HEK293 (cell line): Measurements from ENCODE around the gene MARCHF10.
"Not testable (repeated sequence)": the region's sequence is repeated elsewhere in the genome, so short reads cannot be mapped to it uniquely, and the experiment has no call there.

Source experiments
- CTCF ChIA-PET: fragments of 350-600 bp; formaldehyde crosslinking; extraction: SDS; loops from one replicate; lab custom pipeline; 2021; ENCODE audit warnings: antibody characterized with exemption; lab: Yijun Ruan, JAX
- POLR2A ChIA-PET: fragments of 300-600 bp; formaldehyde crosslinking; extraction: SDS; loops from one replicate; lab custom pipeline; 2020; ENCODE audit warnings: antibody characterized with exemption, inconsistent platforms; lab: Yijun Ruan, JAX
- H3K27ac ChIP-seq: fragments of 200-500 bp; sonication (Bioruptor generic); 2 replicates; pipeline ENCODE4 v1.5.1; 2014; ENCODE audit warnings: low read depth, low read length, control low read depth, inconsistent platforms; ENCODE audit errors: extremely low read depth
- H3K36me3 ChIP-seq, 2 experiments: fragments of 200-500 bp in 1 of 2; sonication (Bioruptor generic) in 1 of 2; 1 replicate in 1 of 2; 2 replicates in 1 of 2; pipeline ENCODE4 v1.5.1; 2014 to 2017; ENCODE audit warnings: inconsistent platforms in 2 of 2, low read length in 2 of 2; ENCODE audit not compliant: control insufficient read depth in 2 of 2, insufficient read depth in 1 of 2
- H3K4me1 ChIP-seq: fragments of 200-500 bp; sonication (Bioruptor generic); 2 replicates; pipeline ENCODE4 v1.5.1; 2014; ENCODE audit warnings: mild to moderate bottlenecking, low read length, inconsistent platforms; ENCODE audit not compliant: control insufficient read depth, insufficient read depth
- H3K4me3 ChIP-seq: 2 replicates; pipeline ENCODE4 v1.5.1; 2011; ENCODE audit warnings: low read depth, mild to moderate bottlenecking, control low read depth, low read length, moderate library complexity
- H3K9me3 ChIP-seq: fragments of 200-500 bp; sonication (Bioruptor generic); 2 replicates; pipeline ENCODE4 v1.5.1; 2014; ENCODE audit warnings: low read depth, low read length, inconsistent platforms; ENCODE audit not compliant: control insufficient read depth, insufficient read depth
- SCRT1 ChIP-seq: fragments of 450-650 bp; formaldehyde crosslinking; IDR thresholded peaks from 2 replicates; pipeline ENCODE4 v1.5.1; 2016; ENCODE audit warnings: missing biosample characterization, missing genetic modification characterization, borderline replicate concordance
- SETDB1 ChIP-seq: IDR thresholded peaks from one replicate; pipeline ENCODE4 v1.6.1; 2017; ENCODE audit warnings: mild to moderate bottlenecking, low read length, moderate library complexity, mixed read lengths; ENCODE audit not compliant: insufficient read length
- TRIM28 ChIP-seq: IDR thresholded peaks from 2 replicates; pipeline ENCODE4 v1.6.1; 2011; ENCODE audit warnings: low read length, control low read depth, borderline replicate concordance
- ZNF146 ChIP-seq: fragments of 450-650 bp; formaldehyde crosslinking; IDR thresholded peaks from 2 replicates; pipeline ENCODE4 v1.5.1; 2016; ENCODE audit warnings: missing biosample characterization, missing genetic modification characterization
- ZNF416 ChIP-seq: fragments of 450-650 bp; formaldehyde crosslinking; IDR thresholded peaks from 2 replicates; pipeline ENCODE4 v1.5.1; 2016; ENCODE audit warnings: missing biosample characterization, missing genetic modification characterization
- ZNF521 ChIP-seq: fragments of 450-650 bp; formaldehyde crosslinking; IDR thresholded peaks from 2 replicates; pipeline ENCODE4 v1.5.1; 2017; ENCODE audit warnings: missing biosample characterization, mild to moderate bottlenecking, missing genetic modification characterization
- ZNF529 ChIP-seq: fragments of 450-650 bp; formaldehyde crosslinking; IDR thresholded peaks from 2 replicates; pipeline ENCODE4 v1.5.1; 2017; ENCODE audit warnings: missing genetic modification characterization, missing biosample characterization; ENCODE audit not compliant: insufficient replicate concordance
- ZNF530 ChIP-seq: fragments of 450-650 bp; formaldehyde crosslinking; IDR thresholded peaks from 2 replicates; pipeline ENCODE4 v1.5.1; 2016; ENCODE audit warnings: low read depth, missing biosample characterization, missing genetic modification characterization
- ZNF610 ChIP-seq: fragments of 450-650 bp; formaldehyde crosslinking; IDR thresholded peaks from 2 replicates; pipeline ENCODE4 v1.5.1; 2016; ENCODE audit warnings: missing biosample characterization, missing genetic modification characterization, borderline replicate concordance
- ZNF76 ChIP-seq: fragments of 450-650 bp; formaldehyde crosslinking; IDR thresholded peaks from 2 replicates; pipeline ENCODE4; 2016; ENCODE audit warnings: low read depth, missing biosample characterization, missing genetic modification characterization, borderline replicate concordance
- TF ChIP-seq, protein P1 (sequence below): sonication (generic); formaldehyde crosslinking; IDR thresholded peaks from 2 replicates; pipeline ENCODE4 v1.8.1; 2022; ENCODE audit warnings: mild to moderate bottlenecking, moderate library complexity, missing genetic modification reagents
- TF ChIP-seq, protein P2 (sequence below): fragments of 450-650 bp; formaldehyde crosslinking; IDR thresholded peaks from 2 replicates; pipeline ENCODE4 v1.5.0; 2017; ENCODE audit warnings: missing biosample characterization, missing genetic modification characterization, borderline replicate concordance
- TF ChIP-seq, protein P3 (sequence below): fragments of 450-650 bp; formaldehyde crosslinking; IDR thresholded peaks from 2 replicates; pipeline ENCODE4 v1.5.1; 2016; ENCODE audit warnings: missing biosample characterization, missing genetic modification characterization
- TF ChIP-seq, protein P4 (sequence below): fragments of 450-650 bp; formaldehyde crosslinking; IDR thresholded peaks from 2 replicates; pipeline ENCODE4 v1.5.1; 2016; ENCODE audit warnings: missing biosample characterization, missing genetic modification characterization
- TF ChIP-seq, protein P5 (sequence below): fragments of 450-650 bp; formaldehyde crosslinking; IDR thresholded peaks from 2 replicates; pipeline ENCODE4 v1.5.1; 2016; ENCODE audit warnings: missing biosample characterization, missing genetic modification characterization
- TF ChIP-seq, protein P6 (sequence below): fragments of 450-650 bp; formaldehyde crosslinking; IDR thresholded peaks from 2 replicates; pipeline ENCODE4; 2016; ENCODE audit warnings: missing biosample characterization, missing genetic modification characterization

MARCHF10 gene

DNA sequence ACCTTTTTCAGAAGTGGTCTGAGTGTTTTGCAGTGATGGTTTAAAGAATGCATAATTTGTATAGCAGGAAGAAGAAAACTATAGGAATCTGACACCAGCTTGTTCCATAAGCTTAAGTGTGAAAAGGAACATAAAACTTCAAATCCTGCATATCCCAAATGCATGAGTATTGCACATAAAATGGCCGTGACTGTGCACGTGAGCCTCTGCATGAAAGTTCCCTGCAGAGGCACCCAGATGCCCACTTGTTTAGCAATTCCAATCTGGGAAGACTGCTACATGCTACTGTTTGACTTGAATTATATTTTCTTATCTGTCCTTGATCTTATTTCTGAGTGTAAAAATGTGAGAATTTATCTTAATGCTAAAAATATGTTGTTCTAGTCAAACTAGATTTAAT, 21.5 kb downstream of the MARCHF10 start (continued):
- TF ChIP-seq, protein P1, sequence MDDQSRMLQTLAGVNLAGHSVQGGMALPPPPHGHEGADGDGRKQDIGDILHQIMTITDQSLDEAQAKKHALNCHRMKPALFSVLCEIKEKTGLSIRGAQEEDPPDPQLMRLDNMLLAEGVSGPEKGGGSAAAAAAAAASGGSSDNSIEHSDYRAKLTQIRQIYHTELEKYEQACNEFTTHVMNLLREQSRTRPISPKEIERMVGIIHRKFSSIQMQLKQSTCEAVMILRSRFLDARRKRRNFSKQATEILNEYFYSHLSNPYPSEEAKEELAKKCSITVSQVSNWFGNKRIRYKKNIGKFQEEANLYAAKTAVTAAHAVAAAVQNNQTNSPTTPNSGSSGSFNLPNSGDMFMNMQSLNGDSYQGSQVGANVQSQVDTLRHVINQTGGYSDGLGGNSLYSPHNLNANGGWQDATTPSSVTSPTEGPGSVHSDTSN: no peak
- TF ChIP-seq ZNF416 (tag by site-specific recombination): no peak
- TF ChIP-seq, protein P2, sequence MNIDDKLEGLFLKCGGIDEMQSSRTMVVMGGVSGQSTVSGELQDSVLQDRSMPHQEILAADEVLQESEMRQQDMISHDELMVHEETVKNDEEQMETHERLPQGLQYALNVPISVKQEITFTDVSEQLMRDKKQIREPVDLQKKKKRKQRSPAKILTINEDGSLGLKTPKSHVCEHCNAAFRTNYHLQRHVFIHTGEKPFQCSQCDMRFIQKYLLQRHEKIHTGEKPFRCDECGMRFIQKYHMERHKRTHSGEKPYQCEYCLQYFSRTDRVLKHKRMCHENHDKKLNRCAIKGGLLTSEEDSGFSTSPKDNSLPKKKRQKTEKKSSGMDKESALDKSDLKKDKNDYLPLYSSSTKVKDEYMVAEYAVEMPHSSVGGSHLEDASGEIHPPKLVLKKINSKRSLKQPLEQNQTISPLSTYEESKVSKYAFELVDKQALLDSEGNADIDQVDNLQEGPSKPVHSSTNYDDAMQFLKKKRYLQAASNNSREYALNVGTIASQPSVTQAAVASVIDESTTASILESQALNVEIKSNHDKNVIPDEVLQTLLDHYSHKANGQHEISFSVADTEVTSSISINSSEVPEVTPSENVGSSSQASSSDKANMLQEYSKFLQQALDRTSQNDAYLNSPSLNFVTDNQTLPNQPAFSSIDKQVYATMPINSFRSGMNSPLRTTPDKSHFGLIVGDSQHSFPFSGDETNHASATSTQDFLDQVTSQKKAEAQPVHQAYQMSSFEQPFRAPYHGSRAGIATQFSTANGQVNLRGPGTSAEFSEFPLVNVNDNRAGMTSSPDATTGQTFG (tag by site-specific recombination): no peak
- TF ChIP-seq, protein P3, sequence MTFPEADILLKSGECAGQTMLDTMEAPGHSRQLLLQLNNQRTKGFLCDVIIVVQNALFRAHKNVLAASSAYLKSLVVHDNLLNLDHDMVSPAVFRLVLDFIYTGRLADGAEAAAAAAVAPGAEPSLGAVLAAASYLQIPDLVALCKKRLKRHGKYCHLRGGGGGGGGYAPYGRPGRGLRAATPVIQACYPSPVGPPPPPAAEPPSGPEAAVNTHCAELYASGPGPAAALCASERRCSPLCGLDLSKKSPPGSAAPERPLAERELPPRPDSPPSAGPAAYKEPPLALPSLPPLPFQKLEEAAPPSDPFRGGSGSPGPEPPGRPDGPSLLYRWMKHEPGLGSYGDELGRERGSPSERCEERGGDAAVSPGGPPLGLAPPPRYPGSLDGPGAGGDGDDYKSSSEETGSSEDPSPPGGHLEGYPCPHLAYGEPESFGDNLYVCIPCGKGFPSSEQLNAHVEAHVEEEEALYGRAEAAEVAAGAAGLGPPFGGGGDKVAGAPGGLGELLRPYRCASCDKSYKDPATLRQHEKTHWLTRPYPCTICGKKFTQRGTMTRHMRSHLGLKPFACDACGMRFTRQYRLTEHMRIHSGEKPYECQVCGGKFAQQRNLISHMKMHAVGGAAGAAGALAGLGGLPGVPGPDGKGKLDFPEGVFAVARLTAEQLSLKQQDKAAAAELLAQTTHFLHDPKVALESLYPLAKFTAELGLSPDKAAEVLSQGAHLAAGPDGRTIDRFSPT (tag by site-specific recombination): no peak
- TF ChIP-seq SCRT1 (tag by site-specific recombination): no peak
- no peak for TF ChIP-seq ZNF610

DNA sequence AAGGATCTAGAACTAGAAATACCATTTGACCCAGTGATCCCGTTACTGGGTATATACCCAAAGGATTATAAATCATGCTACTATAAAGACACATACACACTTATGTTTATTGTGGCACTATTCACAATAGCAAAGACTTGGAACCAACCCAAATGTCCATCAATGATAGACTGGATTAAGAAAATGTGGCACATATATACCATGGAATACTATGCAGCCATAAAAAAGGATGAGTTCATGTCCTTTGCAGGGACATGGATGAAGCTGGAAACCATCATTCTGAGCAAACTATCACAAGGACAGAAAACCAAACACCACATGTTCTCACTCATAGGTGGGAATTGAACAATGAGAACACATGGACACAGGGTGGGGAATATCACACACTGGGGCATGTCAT, 22.1 kb downstream of the MARCHF10 start:
- H3K36me3 ChIP-seq, H3K27ac ChIP-seq, H3K9me3 ChIP-seq, H3K4me3 ChIP-seq, H3K4me1 ChIP-seq: not testable (repeated sequence)
- CTCF ChIA-PET: interaction anchor here (0.6 kb wide), 1 partner anchor 610 kb away, joined by 3 read pairs; no protein-coding TSS in a partner anchor
- TF ChIP-seq, protein P4, sequence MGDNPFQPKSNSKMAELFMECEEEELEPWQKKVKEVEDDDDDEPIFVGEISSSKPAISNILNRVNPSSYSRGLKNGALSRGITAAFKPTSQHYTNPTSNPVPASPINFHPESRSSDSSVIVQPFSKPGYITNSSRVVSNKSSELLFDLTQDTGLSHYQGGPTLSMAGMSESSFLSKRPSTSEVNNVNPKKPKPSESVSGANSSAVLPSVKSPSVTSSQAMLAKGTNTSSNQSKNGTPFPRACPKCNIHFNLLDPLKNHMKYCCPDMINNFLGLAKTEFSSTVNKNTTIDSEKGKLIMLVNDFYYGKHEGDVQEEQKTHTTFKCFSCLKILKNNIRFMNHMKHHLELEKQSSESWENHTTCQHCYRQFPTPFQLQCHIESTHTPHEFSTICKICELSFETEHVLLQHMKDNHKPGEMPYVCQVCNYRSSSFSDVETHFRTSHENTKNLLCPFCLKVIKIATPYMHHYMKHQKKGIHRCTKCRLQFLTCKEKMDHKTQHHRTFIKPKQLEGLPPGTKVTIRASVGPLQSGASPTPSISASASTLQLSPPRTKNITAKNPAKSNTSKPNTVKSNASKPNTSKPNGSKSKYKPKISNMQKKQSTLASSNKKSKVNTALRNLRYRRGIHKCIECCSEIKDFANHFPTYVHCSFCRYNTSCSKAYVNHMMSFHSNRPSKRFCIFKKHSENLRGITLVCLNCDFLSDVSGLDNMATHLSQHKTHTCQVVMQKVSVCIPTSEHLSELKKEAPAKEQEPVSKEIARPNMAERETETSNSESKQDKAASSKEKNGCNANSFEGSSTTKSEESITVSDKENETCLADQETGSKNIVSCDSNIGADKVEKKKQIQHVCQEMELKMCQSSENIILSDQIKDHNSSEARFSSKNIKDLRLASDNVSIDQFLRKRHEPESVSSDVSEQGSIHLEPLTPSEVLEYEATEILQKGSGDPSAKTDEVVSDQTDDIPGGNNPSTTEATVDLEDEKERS (tag by site-specific recombination): 0 out of 2 replicates have a peak, but pooled peaks have one; percentile 46
- TF ChIP-seq, protein P5, sequence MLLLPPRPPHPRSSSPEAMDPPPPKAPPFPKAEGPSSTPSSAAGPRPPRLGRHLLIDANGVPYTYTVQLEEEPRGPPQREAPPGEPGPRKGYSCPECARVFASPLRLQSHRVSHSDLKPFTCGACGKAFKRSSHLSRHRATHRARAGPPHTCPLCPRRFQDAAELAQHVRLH (tag by site-specific recombination): peak; percentile 13; the same call in 1 of the 2 replicates
- peak; percentile 92 for TF ChIP-seq ZNF146 (tag by site-specific recombination)
- TF ChIP-seq, all 188 proteins: peak for 3; not testable (repeated sequence) for 185
- POLR2A ChIA-PET: not testable (repeated sequence)

DNA sequence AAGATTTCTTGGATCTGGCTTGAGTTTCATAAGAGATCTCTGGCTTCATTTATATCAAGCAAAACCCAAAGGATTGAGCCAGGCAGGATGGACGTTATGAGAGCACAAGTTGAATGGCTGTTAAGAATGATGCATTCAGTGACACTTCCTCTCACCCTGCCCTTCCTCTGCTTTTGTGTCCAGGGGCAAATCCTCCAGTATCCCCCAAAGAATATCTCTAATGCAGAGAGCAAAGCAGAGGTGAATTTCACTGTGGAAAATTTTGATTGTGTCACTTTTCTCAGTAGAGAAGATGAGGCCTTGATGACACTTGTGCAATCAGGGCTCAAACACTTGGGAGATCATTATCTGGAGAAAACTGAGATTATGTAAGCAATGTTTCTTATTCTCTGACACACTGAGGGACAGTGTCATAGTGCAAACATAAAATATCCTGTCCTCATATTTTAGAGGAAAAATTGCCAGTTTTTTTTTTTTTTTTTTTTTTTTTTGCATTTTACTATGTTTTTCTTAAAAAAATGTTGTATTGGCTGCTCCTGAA, 25.3 kb downstream of the MARCHF10 start:
- peaks cover 8% of the 10 kb centered on the region for H3K4me1 ChIP-seq
- no peak overlapping the region for H3K27ac ChIP-seq
- H3K36me3 ChIP-seq: no peaks in the 10 kb centered on the region
- TF ChIP-seq ZNF416 (tag by site-specific recombination) (no peak), ZNF530 (tag by site-specific recombination) (0 out of 2 replicates have a peak, but pooled peaks have one; percentile 39), ZNF529 (peak; percentile 60), ZNF521 (tag by site-specific recombination) (no peak), TRIM28 (peak; percentile 72; the same call in 1 of the 2 replicates), ZNF610 (0 out of 2 replicates have a peak, but pooled peaks have one; percentile 25), SETDB1 (peak; percentile 55), ZNF76 (no peak)
- TF ChIP-seq, protein P6, sequence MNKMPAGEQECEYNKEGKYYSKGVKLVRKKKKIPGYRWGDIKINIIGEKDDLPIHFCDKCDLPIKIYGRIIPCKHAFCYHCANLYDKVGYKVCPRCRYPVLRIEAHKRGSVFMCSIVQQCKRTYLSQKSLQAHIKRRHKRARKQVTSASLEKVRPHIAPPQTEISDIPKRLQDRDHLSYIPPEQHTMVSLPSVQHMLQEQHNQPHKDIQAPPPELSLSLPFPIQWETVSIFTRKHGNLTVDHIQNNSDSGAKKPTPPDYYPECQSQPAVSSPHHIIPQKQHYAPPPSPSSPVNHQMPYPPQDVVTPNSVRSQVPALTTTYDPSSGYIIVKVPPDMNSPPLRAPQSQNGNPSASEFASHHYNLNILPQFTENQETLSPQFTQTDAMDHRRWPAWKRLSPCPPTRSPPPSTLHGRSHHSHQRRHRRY (tag by site-specific recombination): no peak
- CTCF ChIA-PET: no interaction called here
- POLR2A ChIA-PET: no interaction called here
- no peaks in the 10 kb centered on the region for H3K9me3 ChIP-seq
- H3K4me3 ChIP-seq: no peak overlapping the region
